Measurements from ENCODE around the gene MBLAC1. TPM values are rescaled to one million over a fixed set of nuclear protein-coding genes. Genes with fewer than 3 reads are reported as not detected.

The MBLAC1 gene
- total RNA-seq, 1 experiment from 2014 or later = 2.4 TPM

- no peak for DNase-seq (ENCODE audit: low read depth in 1 of 2, low spot score in 2 of 2)
- H3K9me3 ChIP-seq (replicated peaks) = no peaks in the 10 kb centered on the region
- peaks cover 13% of the 10 kb centered on the region for H3K4me1 ChIP-seq (replicated peaks)
- no peak overlapping the region for H3K27ac ChIP-seq
- no peak overlapping the region for H3K4me3 ChIP-seq
- H3K36me3 ChIP-seq = no peaks in the 10 kb centered on the region
- H3K27me3 ChIP-seq (replicated peaks) = no peaks in the 10 kb centered on the region
Measured at GRCh38 chr7:100171087-100171681, 44.4 kb downstream of the MBLAC1 start.

GRCh38 chr7:100171840-100172239 is 45.1 kb downstream of the MBLAC1 start:
- no peak for DNase-seq (ENCODE audit: low read depth in 1 of 2, low spot score in 2 of 2)
- no peak overlapping the region for H3K4me3 ChIP-seq
- H3K27ac ChIP-seq = no peak overlapping the region
- no peaks in the 10 kb centered on the region for H3K36me3 ChIP-seq
- peaks cover 13% of the 10 kb centered on the region for H3K4me1 ChIP-seq (replicated peaks)
- H3K27me3 ChIP-seq (replicated peaks) = no peaks in the 10 kb centered on the region
- no peaks in the 10 kb centered on the region for H3K9me3 ChIP-seq (replicated peaks)

GRCh38 chr7:100173806-100174495 is 47.2 kb downstream of the MBLAC1 start:
- no peaks in the 10 kb centered on the region for H3K27me3 ChIP-seq (replicated peaks)
- peaks cover 4% of the 10 kb centered on the region; the same call in 1 of the 2 replicates for H3K9me3 ChIP-seq (replicated peaks)
- H3K27ac ChIP-seq = no peak overlapping the region
- H3K4me1 ChIP-seq (replicated peaks) = peaks cover 5% of the 10 kb centered on the region
- no peaks in the 10 kb centered on the region for H3K36me3 ChIP-seq
- H3K4me3 ChIP-seq = no peak overlapping the region
- DNase-seq (ENCODE audit: low read depth in 1 of 2, low spot score in 2 of 2) = no peak

- H3K9me3 ChIP-seq (replicated peaks) = peaks cover 4% of the 10 kb centered on the region; the same call in 1 of the 2 replicates
- H3K27me3 ChIP-seq (replicated peaks) = no peaks in the 10 kb centered on the region
- no peak overlapping the region for H3K27ac ChIP-seq
- peaks cover 5% of the 10 kb centered on the region for H3K4me1 ChIP-seq (replicated peaks)
- DNase-seq (ENCODE audit: low read depth in 1 of 2, low spot score in 2 of 2) = no peak
- no peak overlapping the region for H3K4me3 ChIP-seq
- H3K36me3 ChIP-seq = no peaks in the 10 kb centered on the region
Measured at GRCh38 chr7:100174582-100174981, 47.8 kb downstream of the MBLAC1 start.

- H3K36me3 ChIP-seq = no peaks in the 10 kb centered on the region
- no peak overlapping the region for H3K27ac ChIP-seq
- H3K4me3 ChIP-seq = no peak overlapping the region
Measured at GRCh38 chr7:100175296-100175935, 48.6 kb downstream of the MBLAC1 start.

GRCh38 chr7:100176096-100177044 is 49.6 kb downstream of the MBLAC1 start:
- DNase-seq (ENCODE audit: low read depth in 1 of 2, low spot score in 2 of 2) = no peak
- Histone ChIP-seq H3K27me3 (replicated peaks) (no peaks in the 10 kb centered on the region), H3K4me1 (replicated peaks) (peaks cover 5% of the 10 kb centered on the region), H3K4me3 (peak overlapping the region; percentile 47), H3K9me3 (replicated peaks) (peaks cover 4% of the 10 kb centered on the region; the same call in 1 of the 2 replicates), H3K36me3 (no peaks in the 10 kb centered on the region), H3K27ac (no peak overlapping the region)

More at GRCh38 chr7:100175296-100175935, 48.6 kb downstream of the MBLAC1 start:
- H3K9me3 ChIP-seq (replicated peaks) = peaks cover 4% of the 10 kb centered on the region; the same call in 1 of the 2 replicates
- H3K27me3 ChIP-seq (replicated peaks) = no peaks in the 10 kb centered on the region
- no peak for DNase-seq (ENCODE audit: low read depth in 1 of 2, low spot score in 2 of 2)
- H3K4me1 ChIP-seq (replicated peaks) = peaks cover 5% of the 10 kb centered on the region

- Histone ChIP-seq H3K27me3 (replicated peaks) (no peaks in the 10 kb centered on the region), H3K4me1 (replicated peaks) (peaks cover 5% of the 10 kb centered on the region), H3K9me3 (replicated peaks) (peaks cover 4% of the 10 kb centered on the region; the same call in 1 of the 2 replicates), H3K27ac (no peak within 1 kb of the TSS), H3K36me3 (no peaks in the 10 kb centered on the region), H3K4me3 (peak within 1 kb of the TSS; percentile 47)
- peak; percentile 94 to 98 for DNase-seq (ENCODE audit: low read depth in 1 of 2, low spot score in 2 of 2)
Measured at GRCh38 chr7:100177045-100178001, 50.6 kb downstream of the MBLAC1 start, which contains the start of the genes GPC2 and STAG3. Gene GPC2 (minus strand): TSS chr7:100177381. CDS start chr7:100177199, 182 bp downstream. Gene STAG3 (plus strand): TSS chr7:100177918. CDS start chr7:100180557, 2,639 bp downstream.

Other genes starting within 250 kb of the MBLAC1 start
- gene OR2AE1, start 249.9 kb upstream of the MBLAC1 start, total RNA-seq (2014; rRNA removed; shearing (Covaris generic)) = not detected in 2 replicates
- 11.4 and 13.9 TPM in 2 replicates for gene TRIM4, start 207.4 kb upstream of the MBLAC1 start, total RNA-seq (2014; rRNA removed; shearing (Covaris generic))
- not detected in 2 replicates for gene GJC3, start 197.3 kb upstream of the MBLAC1 start, total RNA-seq (2014; rRNA removed; shearing (Covaris generic))
- not detected in 2 replicates for gene AZGP1, start 150.9 kb upstream of the MBLAC1 start, total RNA-seq (2014; rRNA removed; shearing (Covaris generic))
- 11.5 and 19.4 TPM in 2 replicates for gene ZKSCAN1, start 111.4 kb upstream of the MBLAC1 start, total RNA-seq (2014; rRNA removed; shearing (Covaris generic))
- 13.9 and 20.7 TPM in 2 replicates for gene ZSCAN21, start 77.2 kb upstream of the MBLAC1 start, total RNA-seq (2014; rRNA removed; shearing (Covaris generic))
- 27.4 and 36.9 TPM in 2 replicates for gene ZNF3, start 45.2 kb upstream of the MBLAC1 start, total RNA-seq (2014; rRNA removed; shearing (Covaris generic))
- gene COPS6, start 38.0 kb upstream of the MBLAC1 start, total RNA-seq (2014; rRNA removed; shearing (Covaris generic)) = 56.4 and 111 TPM in 2 replicates
- gene MCM7, start 25.6 kb upstream of the MBLAC1 start, total RNA-seq (2014; rRNA removed; shearing (Covaris generic)) = 200 and 254 TPM in 2 replicates
- 11.1 and 17.5 TPM in 2 replicates for gene AP4M1, start 25.3 kb upstream of the MBLAC1 start, total RNA-seq (2014; rRNA removed; shearing (Covaris generic))
- gene TAF6, start 7.6 kb upstream of the MBLAC1 start, total RNA-seq (2014; rRNA removed; shearing (Covaris generic)) = 20.5 and 35.3 TPM in 2 replicates
- 22.5 and 24.6 TPM in 2 replicates for gene CNPY4, start 7.3 kb upstream of the MBLAC1 start, total RNA-seq (2014; rRNA removed; shearing (Covaris generic))
- 115 and 123 TPM in 2 replicates for gene LAMTOR4, start 22.0 kb downstream of the MBLAC1 start, total RNA-seq (2014; rRNA removed; shearing (Covaris generic))
- 5.1 and 7.4 TPM in 2 replicates for gene TRAPPC14, start 31.8 kb downstream of the MBLAC1 start, total RNA-seq (2014; rRNA removed; shearing (Covaris generic))
- gene GAL3ST4, start 41.6 kb downstream of the MBLAC1 start, total RNA-seq (2014; rRNA removed; shearing (Covaris generic)) = 1.2 and 2.7 TPM in 2 replicates
- gene GPC2, start 50.4 kb downstream of the MBLAC1 start, total RNA-seq (2014; rRNA removed; shearing (Covaris generic)) = 4.4 and 6.5 TPM in 2 replicates
- 0.26 TPM in 1 of 2 replicates, not detected in the other for gene STAG3, start 51.0 kb downstream of the MBLAC1 start, total RNA-seq (2014; rRNA removed; shearing (Covaris generic))
- gene PVRIG, start 93.0 kb downstream of the MBLAC1 start, total RNA-seq (2014; rRNA removed; shearing (Covaris generic)) = 1.7 TPM in 1 of 2 replicates, not detected in the other
- not detected in 2 replicates for gene SPDYE3, start 180.7 kb downstream of the MBLAC1 start, total RNA-seq (2014; rRNA removed; shearing (Covaris generic))
- gene PILRB, start 231.2 kb downstream of the MBLAC1 start, total RNA-seq (2014; rRNA removed; shearing (Covaris generic)) = 16.1 and 18.8 TPM in 2 replicates
- gene PILRA, start 246.5 kb downstream of the MBLAC1 start, total RNA-seq (2014; rRNA removed; shearing (Covaris generic)) = 0.18 and 1.7 TPM in 2 replicates